Fibroblast of skin of right biceps (primary cell): ENCODE measurements around the gene PRDM11.

Experiments
- DNase-seq: peaks from one replicate; pipeline ENCODE4 v3.0.0-alpha.2; 2013

PRDM11 gene

GRCh38 chr11:45267052-45267451 is 120.6 kb downstream of the PRDM11 start:
- no peak for DNase-seq

- DNase-seq: no peak
These were observed 121.3 kb downstream of the PRDM11 start for GRCh38 chr11:45267652-45268299.

GRCh38 chr11:45269678-45270077 is 123.2 kb downstream of the PRDM11 start:
- no peak for DNase-seq

- DNase-seq: no peak
These were observed 124.7 kb downstream of the PRDM11 start for GRCh38 chr11:45270946-45271716.

GRCh38 chr11:45272701-45273100 is 126.3 kb downstream of the PRDM11 start:
- no peak for DNase-seq

GRCh38 chr11:45273509-45273908 is 127.1 kb downstream of the PRDM11 start:
- DNase-seq: no peak

- DNase-seq: no peak
These were observed 127.8 kb downstream of the PRDM11 start for GRCh38 chr11:45274206-45274605.

- peak; percentile 52 for DNase-seq
These were observed 129.4 kb downstream of the PRDM11 start for GRCh38 chr11:45275828-45276227.

GRCh38 chr11:45278714-45279113 is 132.3 kb downstream of the PRDM11 start:
- DNase-seq: no peak

GRCh38 chr11:45279645-45280044 is 133.2 kb downstream of the PRDM11 start:
- DNase-seq: no peak

GRCh38 chr11:45280449-45280848 is 134.0 kb downstream of the PRDM11 start:
- DNase-seq: no peak

GRCh38 chr11:45282081-45282480 is 135.6 kb downstream of the PRDM11 start:
- no peak for DNase-seq
